Limb (tissue), 2 donors: Measurements from ENCODE around the gene PTGFR.

Source experiments
- DNase-seq, 2 donors: peaks; one replicate each; pipeline ENCODE4 v3.0.0-alpha.2; 2016; ENCODE audit errors: extremely low spot score in 2 of 2

Gene PTGFR, protein sequence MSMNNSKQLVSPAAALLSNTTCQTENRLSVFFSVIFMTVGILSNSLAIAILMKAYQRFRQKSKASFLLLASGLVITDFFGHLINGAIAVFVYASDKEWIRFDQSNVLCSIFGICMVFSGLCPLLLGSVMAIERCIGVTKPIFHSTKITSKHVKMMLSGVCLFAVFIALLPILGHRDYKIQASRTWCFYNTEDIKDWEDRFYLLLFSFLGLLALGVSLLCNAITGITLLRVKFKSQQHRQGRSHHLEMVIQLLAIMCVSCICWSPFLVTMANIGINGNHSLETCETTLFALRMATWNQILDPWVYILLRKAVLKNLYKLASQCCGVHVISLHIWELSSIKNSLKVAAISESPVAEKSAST

DNA sequence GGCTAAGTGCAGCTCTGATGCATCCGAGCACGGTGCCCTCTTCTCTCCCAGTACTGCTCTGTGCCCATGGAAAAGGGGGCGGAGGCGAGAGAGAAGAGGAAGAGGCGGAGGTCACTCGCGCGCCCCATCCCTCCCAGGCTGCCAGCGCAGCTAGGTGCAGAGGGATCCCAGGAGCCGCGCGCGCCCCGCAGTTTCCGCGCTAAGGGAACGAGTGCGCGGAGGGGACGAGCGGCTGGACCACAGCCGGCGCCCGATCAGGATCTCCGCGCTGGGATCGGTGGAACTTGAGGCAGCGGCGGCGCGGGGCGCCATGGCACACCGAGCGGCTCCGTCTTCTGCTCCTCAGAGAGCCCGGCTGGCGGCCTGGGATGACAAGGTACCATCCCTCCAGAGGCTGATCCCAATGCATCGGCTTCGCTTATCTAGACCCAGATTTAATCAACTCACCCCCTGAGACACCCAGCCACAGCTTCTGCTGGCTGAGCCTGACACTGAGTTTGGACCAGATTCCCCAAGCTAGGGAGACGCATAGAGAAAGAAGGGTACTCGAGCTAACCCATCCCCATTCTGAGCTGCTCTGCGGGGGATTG, at the start of gene PTGFR:
TSS of gene PTGFR (plus strand) at position 114 of the 590 bp plus-strand sequence. CDS start 1,770 bp downstream, outside the sequence.
- DNase-seq, result peak in 1 of 2 donors; percentile 61

DNA sequence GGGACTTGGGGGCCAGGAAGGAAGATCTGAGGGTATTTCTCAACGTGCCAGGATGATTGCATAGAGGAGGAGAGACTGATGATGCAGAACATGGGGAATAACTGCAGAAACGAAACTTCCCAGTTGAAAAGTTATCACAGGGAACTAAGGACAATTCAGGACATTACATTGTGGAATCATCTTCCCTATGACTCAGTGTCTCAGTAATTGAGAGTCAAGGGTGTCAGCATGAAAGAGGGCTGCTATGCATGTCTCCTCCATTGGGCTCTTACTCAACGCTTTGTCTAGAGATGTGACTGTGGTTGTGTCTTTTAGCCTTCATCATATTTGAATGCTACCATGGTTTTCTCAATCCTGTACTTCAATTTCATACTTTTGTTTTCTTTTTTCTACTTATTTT, 48.9 kb upstream of the PTGFR start:
- DNase-seq, result no peak

DNA sequence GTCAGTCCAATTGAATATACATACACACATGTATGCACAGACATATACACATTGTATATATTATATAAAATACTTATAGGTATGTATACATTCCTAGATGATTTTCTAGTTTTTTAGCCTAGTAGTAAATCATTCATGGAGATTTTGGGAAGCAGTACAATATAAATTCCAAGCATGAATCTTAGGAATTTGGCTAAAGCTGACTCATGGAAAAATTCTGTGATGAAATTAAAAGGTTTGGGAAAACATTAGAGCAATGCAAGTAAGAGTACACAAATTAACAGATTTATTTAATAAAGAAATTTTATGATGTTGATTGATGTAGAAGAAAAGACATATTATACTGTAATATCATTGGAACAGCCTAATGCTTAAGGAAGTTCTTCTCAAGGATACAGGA, 43.7 kb upstream of the PTGFR start:
- DNase-seq, result no peak

DNA sequence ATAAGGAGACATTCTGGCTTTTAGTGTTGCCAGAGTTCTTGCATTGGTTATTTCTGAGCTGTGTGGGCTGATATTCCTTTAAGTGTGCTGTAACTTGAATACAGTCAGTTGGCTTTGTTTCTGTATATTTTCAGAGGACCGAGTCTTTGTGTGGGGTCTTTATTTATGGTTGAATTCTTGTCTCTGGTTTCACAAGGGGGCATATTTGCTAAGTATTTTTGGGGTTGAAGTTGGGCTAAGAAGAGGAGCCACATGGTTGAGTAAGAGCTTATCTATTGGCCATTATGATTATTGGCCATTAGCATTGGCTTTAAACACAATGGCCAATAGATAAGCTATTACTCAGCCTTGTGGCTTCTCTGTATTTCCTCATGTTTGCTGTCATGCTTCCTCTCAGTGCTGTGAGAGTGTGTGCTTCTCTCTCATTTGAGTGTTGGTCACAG, 26.3 kb upstream of the PTGFR start:
- no peak for DNase-seq

DNA sequence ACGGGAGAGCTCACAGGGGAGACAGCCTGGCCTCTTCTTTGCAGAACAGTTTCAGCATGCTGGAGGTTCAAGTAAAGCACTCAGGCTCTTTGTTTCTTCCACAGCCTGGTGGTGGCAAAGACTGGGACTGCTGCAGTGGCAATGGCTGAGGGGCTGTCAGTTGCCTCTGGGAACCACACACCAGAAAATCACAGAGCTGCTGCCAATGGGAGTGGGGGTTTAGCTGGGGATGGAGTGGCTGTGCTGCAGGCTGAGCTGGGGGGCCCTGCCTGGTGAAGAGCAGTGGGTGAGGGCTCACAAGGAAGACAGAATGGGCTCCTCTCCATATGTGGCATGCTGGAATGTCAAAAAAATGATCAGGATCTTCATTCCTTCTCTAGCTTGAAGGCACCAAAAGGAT, 25.6 kb upstream of the PTGFR start:
- DNase-seq, result no peak

DNA sequence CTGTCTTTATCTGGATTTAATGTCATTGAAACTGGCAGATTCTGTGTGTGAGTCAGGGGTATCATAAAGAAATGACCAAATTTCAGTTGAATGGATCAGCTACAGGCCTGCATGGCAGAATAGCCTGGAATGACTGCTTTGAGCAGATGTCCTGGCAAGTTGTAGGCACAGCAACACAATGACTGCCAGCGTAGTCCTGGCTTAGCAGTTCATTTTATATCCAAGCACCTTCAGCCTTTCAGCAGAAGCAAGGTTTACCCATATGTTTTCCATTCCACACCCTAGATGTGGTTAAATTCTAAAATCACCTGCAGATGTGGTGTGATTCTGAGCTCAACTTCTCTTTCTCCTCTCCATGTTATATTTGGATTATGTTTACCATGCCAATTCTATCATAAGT, 22.3 kb upstream of the PTGFR start:
- DNase-seq, result peak in 1 of 2 donors; percentile 27

DNA sequence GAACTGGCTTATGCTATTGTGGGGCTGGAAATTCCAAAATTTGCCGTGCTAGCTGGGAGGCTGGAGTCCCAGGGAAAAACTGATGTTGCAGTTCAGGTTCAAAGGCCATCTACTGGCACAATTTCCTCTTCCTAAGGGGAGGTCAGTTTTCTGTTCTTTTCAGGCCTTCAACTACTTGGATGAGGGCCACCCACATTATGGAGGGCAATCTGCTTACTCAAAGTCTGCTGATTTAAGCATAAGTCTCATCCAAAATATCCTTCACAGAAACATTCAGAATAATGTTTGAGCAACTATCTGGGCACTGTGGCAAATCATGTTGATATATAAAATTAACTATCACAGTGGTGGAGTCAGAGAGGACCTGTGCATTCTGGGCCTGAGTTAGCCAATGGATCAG, 21.2 kb upstream of the PTGFR start:
- no peak for DNase-seq

DNA sequence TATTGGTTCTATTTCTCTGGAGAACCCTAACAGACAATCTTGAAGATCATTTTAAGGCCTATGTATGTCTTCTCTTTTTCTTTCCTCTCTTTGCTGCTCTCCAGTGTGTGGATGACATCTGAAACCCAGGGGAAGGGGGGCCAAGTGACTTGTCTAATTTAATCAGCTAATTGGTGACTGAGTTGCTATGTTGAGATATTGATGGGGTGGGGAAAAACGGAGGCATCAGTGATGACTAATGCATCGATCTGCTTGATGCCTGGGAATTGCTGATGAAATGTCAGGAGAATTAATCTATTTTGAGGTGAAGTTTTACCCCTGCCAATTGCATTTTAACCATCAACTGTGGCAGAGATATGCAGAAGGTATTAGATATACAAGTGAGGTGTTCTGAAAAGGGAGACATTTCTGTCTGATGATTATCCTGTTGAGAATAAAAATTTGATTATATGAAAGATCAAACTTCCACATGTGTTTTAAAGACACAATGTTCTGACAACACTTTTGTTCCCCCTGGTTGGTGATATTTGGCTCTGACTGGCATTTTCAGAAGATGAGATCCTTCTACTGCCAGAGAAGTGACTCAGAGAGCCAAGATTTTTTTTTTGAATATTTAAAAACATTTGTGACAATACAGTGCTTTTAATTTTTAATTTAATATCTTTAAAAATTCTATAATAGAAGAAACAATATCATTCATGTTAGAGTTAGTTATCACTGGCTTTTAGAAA, 18.7 kb upstream of the PTGFR start:
- no peak for DNase-seq

DNA sequence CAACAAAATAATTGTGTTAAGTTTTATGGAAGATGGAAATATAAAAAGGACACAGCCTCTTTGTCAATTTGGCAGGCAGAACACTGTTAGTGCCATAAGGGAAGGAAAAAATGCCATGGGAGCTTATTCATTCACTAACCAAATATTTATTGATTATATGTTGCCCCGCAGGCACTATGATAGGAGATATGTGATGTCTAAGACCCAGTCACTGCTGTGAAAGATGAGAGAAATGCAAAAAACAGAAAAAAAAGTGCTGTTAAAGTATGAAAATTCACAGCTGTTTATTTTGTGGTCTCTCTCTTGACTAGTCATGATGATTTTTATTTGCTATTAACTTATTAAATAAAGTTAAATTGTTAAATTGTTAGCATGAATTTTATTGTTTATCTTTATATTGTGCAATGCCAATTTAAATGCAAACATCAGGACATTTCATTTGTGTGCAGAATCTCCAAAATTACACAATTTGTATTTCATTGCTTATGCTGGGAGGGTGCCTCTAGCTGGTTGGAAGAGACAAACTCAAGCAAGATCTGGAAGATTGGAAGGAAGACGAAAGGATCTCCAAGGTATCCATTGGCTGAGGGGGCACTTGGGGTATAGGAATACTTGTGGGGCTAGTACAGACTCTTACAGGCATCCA, 17.8 kb upstream of the PTGFR start:
- DNase-seq, result no peak

DNA sequence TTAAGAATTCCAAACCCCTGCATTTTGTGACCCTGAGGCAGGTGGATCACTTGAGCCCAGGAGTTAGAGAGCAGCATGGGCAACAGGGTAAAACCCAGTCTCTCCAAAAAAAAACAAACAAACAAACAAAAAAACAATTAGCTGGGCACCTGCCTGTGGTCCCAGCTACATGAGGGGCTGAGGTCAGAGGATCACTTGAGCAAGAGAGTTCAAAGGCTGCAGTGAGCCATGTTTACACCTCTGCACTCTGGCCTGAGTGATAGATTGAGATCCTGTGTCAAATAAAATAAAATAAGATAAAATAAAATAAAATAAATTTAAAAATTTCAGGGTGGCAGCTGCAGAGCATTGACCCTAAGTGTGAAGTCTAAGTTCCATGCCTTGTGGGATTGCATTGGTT, 16.7 kb upstream of the PTGFR start:
- DNase-seq, result no peak

DNA sequence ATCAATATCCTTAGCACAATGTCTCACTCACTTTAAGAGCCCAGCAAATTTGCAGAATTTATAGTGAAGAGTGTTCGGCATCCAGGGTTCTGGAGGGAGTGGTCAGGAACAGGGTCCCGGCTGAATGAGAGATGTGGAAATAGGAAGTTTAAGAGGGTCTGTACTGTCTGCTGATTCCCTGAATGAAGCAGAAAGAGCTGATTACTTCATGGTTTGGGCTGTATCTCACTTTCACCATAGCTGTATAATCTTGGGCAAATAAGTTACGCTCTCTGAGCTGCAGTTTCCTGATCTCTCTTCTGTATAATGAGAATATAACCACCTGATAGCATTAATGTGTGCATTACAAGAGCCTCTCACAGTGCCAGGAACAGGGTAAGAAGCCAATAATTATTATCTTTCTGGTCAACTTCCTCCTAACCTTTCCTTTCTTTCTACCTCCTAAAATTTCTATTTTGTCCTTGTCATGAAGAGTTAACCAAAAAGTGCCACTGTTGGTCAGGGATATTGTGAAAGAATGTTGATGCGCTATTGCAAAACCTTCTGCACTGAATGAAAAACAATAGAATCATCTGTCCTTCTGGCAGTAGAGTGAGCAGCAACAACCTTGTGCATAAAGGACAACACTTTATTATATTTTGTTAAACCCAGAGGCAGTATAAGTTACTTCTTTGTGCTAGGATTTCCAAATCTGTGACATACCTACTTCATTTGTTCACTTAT, 14.7 kb upstream of the PTGFR start:
- DNase-seq, result no peak

DNA sequence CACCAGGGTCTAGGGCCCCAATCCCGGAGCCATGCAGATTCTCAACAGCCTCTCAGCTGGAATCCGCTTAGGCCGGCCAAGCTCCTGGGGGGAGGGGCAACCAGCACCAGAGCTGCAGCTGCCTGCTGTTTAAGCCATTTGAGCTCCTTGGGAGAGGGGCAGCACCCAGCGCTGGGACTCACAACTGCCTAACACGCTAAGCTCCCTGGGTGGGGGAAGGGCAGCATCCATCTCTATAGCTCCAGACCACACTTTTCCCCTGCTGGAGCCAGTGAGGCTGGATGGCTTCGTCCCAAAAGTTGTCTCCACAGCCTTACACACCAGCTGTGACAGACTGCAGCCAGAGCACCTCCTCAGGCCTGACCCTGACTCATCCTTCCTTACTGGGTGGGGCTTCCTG, 6.9 kb upstream of the PTGFR start:
- DNase-seq, result no peak

DNA sequence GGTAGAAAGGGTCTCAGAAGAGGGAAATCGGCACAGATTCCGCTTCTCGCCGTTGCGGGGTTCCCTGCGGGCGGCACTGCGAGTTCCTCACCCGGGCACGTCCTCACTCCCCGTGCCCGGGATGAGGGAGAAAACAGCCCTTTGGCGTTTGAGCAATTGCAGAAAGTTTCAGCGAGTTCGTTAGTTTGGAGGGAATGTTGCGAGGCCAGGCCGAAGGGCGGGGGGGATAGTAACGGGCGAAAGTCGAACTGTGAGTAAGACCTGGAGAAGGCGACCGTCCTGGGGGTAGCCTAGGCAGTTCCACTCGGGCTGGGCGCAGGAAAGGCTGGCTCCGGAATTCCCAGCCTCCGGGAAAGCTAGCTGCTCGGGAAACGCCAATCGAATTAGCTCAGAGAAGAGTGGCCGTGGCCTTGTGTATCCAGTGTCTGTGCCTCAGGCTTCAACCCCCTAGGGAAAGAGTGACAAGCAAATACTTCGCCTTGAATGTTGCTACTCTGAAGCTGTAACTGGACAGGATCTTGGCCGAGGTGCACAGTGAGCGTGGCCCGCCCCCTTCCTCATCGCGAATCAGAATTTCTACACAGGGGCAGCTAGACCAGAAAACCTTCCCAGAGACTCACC, 787 bp downstream of the PTGFR start:
- DNase-seq, result peak; percentile 15 to 58

DNA sequence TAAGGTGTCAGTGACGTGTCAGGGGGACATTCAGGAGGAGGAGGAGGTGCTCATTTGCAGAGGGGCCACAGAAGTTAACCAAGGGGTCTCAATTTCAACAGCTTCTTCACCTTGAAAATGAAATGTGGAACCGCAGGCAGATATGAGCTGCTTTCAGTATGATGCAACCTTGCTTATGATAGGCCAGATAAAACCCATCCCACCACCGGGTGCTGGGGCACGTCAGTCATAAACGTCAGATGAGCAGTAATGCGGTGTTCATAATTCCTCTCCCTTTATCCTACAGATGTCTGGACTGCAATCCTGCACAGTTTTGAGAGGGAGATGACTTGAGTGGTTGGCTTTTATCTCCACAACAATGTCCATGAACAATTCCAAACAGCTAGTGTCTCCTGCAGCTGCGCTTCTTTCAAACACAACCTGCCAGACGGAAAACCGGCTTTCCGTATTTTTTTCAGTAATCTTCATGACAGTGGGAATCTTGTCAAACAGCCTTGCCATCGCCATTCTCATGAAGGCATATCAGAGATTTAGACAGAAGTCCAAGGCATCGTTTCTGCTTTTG, 1.7 kb downstream of the PTGFR start:
- DNase-seq, result no peak

DNA sequence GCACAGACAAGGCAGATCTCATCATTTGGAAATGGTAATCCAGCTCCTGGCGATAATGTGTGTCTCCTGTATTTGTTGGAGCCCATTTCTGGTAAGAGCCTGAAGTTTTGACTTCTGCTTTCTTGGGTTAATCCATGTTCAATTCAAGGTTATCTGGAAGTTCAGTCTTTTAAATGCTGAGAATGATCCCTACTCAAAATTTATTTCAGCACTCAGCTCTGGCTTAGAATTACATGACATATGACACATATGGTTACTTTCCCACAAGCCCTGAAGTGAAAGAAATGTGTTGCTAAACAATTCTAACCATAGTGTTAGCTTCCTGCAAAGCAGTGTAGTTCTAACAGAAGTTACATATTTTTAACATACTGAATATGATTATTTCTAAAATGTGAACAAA, 2.7 kb downstream of the PTGFR start:
- no peak for DNase-seq

DNA sequence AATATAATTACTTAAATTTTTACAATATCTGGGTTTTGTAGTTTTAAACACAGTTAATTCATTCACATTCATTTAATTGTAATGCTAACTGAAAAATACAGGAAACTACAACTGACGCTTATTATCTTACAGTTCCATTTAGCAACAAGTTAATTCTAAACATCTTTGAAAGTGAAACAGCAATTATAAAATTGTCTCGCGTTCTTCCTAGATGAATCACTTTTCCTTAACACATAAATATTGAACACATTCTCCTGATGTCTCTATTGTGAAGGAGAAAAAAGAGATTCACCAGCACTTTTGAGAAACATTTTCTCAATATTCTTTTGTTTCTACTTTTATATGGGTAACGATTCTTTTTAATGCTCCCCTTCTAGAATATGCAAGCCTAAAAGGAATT, 6.4 kb downstream of the PTGFR start:
- DNase-seq, result no peak

DNA sequence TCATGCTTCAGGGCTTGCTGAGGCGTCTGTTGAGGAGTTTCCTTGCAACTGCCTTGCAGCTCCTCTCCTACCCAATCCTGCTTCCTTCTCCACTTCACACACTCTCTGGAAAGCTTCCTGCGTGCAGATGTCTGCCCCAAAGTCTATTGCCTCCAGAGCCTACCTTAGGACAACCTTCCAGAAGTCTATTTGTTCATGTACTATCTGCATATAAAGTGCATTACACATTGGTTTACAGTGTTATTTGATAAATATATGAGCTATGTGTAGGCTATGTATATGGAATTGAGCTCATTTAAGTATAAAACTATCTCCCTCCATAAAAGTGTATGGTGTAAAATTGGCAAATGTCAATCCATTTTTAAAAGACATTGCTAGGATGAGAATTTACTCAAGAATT, 9.8 kb downstream of the PTGFR start:
- no peak for DNase-seq

DNA sequence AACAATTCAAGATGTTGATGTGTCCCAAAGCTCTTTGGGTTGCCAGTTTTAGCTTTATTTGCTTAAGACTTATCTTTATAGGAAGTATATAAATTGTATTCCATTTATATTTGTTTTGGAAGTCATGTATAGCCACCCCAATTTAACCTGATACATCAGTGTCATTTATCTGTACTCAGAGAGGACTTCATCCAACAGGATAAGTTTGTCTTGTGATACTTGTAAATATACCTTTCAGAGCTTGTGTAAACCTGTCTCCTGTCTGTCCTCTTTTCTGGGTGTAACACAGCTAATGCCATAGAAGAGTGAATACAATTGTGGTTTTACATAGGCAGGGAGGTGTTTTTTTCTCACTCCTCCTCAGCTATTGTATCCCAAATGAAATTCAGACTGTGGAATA, 10.4 kb downstream of the PTGFR start:
- DNase-seq, result no peak

DNA sequence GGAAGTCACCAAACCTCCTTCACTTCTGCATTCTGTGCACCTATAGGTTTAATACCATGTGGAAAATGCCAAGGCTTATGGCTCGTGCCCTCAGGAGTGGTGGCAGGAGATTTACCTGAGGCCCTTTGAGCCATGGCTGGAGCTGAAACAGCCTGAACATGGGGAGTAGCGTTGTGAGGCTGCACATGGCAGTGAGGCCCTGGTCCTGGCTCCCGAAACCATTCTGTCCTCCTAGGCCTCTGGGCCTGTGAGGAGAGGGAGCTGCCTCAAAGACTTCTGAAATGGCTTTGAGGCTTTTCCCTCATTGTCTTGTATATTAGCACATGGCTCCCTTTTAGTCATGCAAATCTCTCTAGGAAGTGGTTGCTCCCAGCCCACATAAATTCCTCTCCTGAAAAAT, 20.6 kb downstream of the PTGFR start:
- DNase-seq, result no peak

DNA sequence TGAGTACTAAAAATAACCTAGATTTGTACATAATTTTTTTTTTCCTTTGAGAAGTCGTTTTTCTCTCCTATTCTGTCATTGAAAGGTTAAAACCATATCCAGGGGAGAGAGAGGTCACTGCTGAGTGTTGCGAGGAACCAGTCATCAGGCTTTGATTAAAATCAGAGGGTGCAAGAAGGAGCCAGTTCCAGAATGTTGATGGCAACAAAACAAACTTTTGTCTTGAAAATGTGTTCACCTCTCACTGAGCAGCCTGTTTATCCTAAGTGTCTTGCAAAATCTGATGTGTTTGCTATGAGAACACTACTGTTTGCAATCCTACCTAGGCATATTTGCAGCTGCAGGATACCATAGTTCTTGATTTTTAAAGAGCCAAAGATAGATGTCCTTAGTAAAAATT, 25.9 kb downstream of the PTGFR start:
- no peak for DNase-seq

DNA sequence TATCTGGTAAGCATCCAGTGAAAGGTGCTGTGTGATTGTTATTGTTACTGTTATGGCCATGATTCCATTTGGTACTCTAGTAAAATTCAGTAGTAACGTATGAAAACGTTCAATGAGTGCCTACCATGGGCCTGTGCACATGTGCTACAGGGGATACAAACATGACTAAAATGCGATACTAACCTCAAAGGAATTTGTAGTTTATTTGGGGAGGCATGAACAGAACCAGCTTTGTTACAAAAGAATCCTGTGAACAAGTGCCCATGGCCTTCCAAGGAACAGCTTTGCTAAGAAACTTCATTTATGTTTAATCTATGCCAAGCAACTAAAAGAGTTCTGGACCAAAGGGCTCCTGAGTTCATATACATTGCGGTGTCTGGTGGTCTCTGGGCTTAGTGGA, 28.7 kb downstream of the PTGFR start:
- DNase-seq, result no peak
